ENCODE data around the gene ZNF185. TPM values are rescaled to one million over a fixed set of nuclear protein-coding genes. Genes with fewer than 3 reads are reported as not detected.

ZNF185 gene
- total RNA-seq, 1 donor from 2014 or later, result 22.6 TPM

Other genes starting within 250 kb of the ZNF185 start
- not detected for gene MAGEA3, start 199.3 kb upstream of the ZNF185 start, total RNA-seq
- gene CSAG2, start 188.8 kb upstream of the ZNF185 start, total RNA-seq, result not detected
- not detected for gene MAGEA2B, start 183.4 kb upstream of the ZNF185 start, total RNA-seq
- gene CSAG1, start 164.3 kb upstream of the ZNF185 start, total RNA-seq, result not detected
- not detected for gene MAGEA12, start 164.3 kb upstream of the ZNF185 start, total RNA-seq
- gene MAGEA2, start 144.2 kb upstream of the ZNF185 start, total RNA-seq, result not detected
- gene CSAG3, start 138.8 kb upstream of the ZNF185 start, total RNA-seq, result not detected
- not detected for gene MAGEA6, start 128.4 kb upstream of the ZNF185 start, total RNA-seq
- 23.1 TPM for gene CETN2, start 67.3 kb upstream of the ZNF185 start, total RNA-seq
- gene NSDHL, start 67.0 kb upstream of the ZNF185 start, total RNA-seq, result 5.9 TPM
- not detected for gene PNMA5, start 96.0 kb downstream of the ZNF185 start, total RNA-seq
- 1.2 TPM for gene PNMA3, start 158.4 kb downstream of the ZNF185 start, total RNA-seq
- gene PNMA6A, start 174.4 kb downstream of the ZNF185 start, total RNA-seq, result 2.1 TPM